ENCODE results near the gene SLC26A3.

The SLC26A3 gene

DNA sequence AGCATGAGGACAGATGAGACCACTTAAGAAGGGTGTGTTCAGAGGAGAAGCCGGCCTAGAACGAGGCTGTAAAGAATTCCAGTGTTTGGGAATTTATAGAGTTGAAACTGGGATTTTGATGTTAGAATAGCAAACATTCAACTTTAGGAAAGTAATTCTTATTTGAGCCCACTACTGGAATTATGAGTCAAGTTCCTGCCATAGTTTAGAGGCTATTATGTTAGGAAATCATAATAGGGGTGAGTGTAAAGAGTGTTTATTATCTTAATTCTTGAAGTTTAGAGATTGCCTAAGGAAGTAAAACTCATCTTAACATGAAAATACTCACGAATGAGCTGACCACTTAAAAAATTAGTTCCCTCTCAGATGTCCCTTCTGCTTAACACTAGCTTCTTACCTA lies 57.0 kb downstream of the SLC26A3 start:
- Mint-ChIP-seq H3K27me3 (no peaks in the 10 kb centered on the region), H3K27ac (peak overlapping the region; percentile 96), H3K36me3 (ENCODE audit: low read depth) (peaks cover 18% of the 10 kb centered on the region), H3K4me3 (peak overlapping the region; percentile 87), H3K9me3 (no peaks in the 10 kb centered on the region), H3K4me1 (peaks cover 52% of the 10 kb centered on the region)
- ATAC-seq (no peak), DNase-seq (no peak)

DNA sequence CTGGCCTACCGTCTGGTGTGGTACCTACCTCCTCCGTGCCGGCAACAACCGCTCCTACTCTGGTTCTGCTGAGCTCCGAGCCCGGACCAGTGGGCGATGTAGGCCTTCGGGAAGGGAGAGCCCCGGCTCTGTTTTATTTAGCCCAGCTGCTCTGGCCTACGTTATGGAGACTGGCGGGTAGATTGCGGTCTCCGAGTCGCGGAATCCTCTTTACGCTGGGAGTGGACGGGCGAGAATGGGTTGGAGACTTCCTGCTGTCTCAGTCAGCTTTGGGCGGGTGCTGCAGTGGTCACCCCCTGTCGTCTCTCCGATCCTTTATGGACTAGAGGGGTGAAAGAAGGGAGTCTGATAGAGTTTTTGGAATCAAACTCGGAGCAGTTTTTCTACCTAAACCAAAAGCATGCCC lies 58.7 kb downstream of the SLC26A3 start:
- ATAC-seq (peak; percentile 42), DNase-seq (no peak)
- no peaks in the 10 kb centered on the region for H3K27me3 Mint-ChIP-seq
- peak overlapping the region; percentile 96 for H3K27ac Mint-ChIP-seq
- no peaks in the 10 kb centered on the region for H3K9me3 Mint-ChIP-seq
- peaks cover 9% of the 10 kb centered on the region for H3K36me3 Mint-ChIP-seq (ENCODE audit: low read depth)
- H3K4me1 Mint-ChIP-seq: peaks cover 48% of the 10 kb centered on the region
- H3K4me3 Mint-ChIP-seq: peak overlapping the region; percentile 87

DNA sequence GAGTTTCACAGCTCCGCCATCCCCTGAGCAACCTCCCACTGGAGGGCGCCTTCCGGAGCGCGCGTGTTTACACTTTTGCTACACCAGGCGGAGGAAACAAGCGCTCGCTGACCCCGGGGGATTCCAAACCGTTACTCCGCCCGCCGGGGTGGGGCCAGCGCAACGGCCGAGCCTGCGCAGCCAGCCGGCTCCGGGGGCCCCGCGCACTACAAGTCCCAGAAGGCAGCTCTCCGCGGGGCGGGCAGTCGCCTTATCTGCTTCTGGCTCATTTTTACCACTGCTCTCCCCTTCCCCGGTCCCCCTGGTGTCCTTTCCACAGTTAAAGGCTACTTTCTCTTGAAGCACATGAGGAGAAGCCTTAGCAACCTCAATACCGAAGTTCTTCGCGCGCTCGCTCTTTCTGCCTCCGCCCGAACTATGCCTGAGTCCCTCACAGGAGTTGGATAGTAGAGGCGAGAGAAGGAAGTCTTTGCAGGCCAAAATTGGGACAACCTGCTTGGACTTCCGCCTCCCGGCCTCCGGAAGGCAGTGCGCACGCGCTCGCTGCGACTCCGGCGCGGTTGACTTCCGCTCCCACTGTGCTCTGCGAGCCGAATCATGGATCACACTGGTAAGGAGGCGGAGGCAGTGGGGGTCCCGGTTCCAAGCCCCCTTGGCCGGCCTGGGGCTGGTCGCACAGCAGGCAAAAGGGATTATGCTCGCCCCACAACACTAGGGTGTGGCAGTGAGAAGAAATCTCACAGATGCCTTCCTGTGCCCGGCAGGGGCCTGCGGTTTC lies 59.3 kb downstream of the SLC26A3 start, which contains the start of gene CBLL1:
Gene CBLL1, plus strand, starts transcription at position 576 of the 778 bp plus-strand sequence. Its CDS starts 22 bp downstream, at position 598.
- Mint-ChIP-seq H3K27ac (peak within 1 kb of the TSS; percentile 96), H3K27me3 (no peaks in the 10 kb centered on the region), H3K4me1 (peaks cover 48% of the 10 kb centered on the region), H3K36me3 (ENCODE audit: low read depth) (peaks cover 9% of the 10 kb centered on the region), H3K4me3 (peak within 1 kb of the TSS; percentile 87), H3K9me3 (no peaks in the 10 kb centered on the region)
- ATAC-seq: peak; percentile 96
- DNase-seq: peak; percentile 97

DNA sequence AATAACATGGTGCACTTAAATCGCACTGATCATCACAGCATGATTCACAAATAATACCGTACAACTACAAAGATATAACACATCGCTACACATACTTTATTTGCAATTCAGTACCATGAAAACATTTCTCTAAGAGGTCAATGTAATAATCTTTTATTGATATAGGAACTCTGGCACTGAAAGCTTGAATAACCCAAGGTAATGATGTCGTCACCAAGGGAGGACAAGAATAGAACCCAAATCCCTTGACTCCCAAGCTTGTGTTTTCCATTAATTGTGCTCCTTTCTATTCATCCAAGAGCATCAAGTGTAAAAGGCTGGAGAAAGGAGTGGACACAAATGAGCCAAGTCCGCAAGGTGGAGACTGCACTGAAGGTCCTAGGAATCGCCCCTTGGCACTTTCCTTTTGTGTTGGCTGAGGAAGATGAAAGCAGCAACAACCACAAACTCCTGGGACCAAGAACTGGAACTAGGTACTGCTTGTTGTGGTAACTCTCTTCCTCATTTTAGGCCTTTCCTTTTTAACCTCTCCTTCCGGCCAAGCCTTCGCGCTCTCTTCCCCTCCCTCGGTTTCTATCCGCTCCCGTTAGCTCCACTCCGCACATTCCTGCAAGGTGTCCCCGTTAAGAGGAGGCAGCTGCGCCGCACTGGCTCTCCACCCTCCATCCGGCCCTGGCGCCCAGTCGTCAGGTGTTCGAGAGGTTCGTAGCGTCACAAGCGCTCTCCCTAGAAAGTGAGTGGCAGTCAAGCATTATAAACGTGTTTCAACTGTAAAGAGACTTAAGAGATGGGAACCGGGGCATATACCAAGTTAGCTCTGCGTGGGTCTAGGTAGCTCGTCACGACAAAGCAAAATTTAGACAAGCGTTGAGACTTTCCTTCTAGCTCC lies 60.1 kb downstream of the SLC26A3 start:
- Mint-ChIP-seq H3K36me3 (ENCODE audit: low read depth) (peaks cover 7% of the 10 kb centered on the region), H3K27ac (peak overlapping the region; percentile 96), H3K9me3 (no peaks in the 10 kb centered on the region), H3K4me1 (peaks cover 42% of the 10 kb centered on the region), H3K4me3 (peak overlapping the region; percentile 87), H3K27me3 (no peaks in the 10 kb centered on the region)
- ATAC-seq (peak; percentile 34), DNase-seq (peak; percentile 63)

- ATAC-seq: no peak
- Mint-ChIP-seq H3K27me3 (peaks cover 25% of the 10 kb centered on the region), H3K4me3 (no peak overlapping the region), H3K36me3 (ENCODE audit: low read depth) (no peaks in the 10 kb centered on the region), H3K9me3 (no peaks in the 10 kb centered on the region), H3K27ac (no peak overlapping the region), H3K4me1 (no peaks in the 10 kb centered on the region)
- DNase-seq: no peak
Measured at GRCh38 chr7:107728276-107728675, 74.7 kb downstream of the SLC26A3 start.

DNA sequence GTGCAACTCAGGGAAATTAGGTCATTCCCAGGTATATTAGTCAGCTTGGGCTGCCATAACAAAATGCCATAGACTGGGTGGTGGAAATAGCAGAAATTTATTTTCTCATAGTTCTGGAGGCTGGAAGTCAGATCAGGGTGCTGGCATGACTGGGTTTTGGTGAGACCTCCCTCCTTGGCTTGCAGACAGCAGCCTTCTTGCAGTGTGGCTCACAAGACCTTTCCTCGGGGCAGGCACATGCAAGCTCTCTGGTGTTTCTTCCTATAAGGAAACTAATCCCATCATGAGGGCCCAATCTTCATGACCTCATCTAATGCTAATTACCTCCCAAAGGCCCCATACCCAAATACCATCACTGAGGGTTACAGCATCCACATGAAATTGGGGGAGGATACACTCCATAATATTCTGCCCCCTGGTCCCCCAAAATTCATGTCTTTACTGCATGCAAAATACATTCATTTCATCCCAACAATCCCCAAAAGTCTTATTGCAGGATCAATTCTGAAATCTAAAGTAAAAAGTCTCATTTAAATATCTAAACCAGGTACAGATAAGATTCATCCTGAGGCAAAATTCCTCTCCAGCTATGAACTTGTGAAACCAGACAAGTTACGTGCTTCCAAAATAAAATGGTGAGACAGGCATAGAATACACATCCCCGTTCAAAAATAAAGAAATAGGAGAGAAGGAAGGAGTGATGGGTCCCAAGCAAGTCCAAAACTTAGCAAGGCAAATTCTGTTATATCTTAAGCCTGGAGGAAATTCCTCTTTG lies 76.5 kb downstream of the SLC26A3 start:
- H3K36me3 Mint-ChIP-seq (ENCODE audit: low read depth): no peaks in the 10 kb centered on the region
- no peak for DNase-seq
- H3K4me1 Mint-ChIP-seq: no peaks in the 10 kb centered on the region
- peaks cover 25% of the 10 kb centered on the region for H3K27me3 Mint-ChIP-seq
- no peak overlapping the region for H3K4me3 Mint-ChIP-seq
- no peaks in the 10 kb centered on the region for H3K9me3 Mint-ChIP-seq
- H3K27ac Mint-ChIP-seq: no peak overlapping the region
- no peak for ATAC-seq

GRCh38 chr7:107725138-107725740 lies 77.8 kb downstream of the SLC26A3 start:
- H3K36me3 Mint-ChIP-seq (ENCODE audit: low read depth): no peaks in the 10 kb centered on the region
- peak; percentile 48 for DNase-seq
- no peaks in the 10 kb centered on the region for H3K9me3 Mint-ChIP-seq
- H3K4me1 Mint-ChIP-seq: no peaks in the 10 kb centered on the region
- H3K27me3 Mint-ChIP-seq: peaks cover 25% of the 10 kb centered on the region
- no peak overlapping the region for H3K4me3 Mint-ChIP-seq
- ATAC-seq: no peak
- no peak overlapping the region for H3K27ac Mint-ChIP-seq

- Mint-ChIP-seq H3K9me3 (no peaks in the 10 kb centered on the region), H3K4me3 (no peak overlapping the region), H3K36me3 (ENCODE audit: low read depth) (no peaks in the 10 kb centered on the region), H3K27ac (no peak overlapping the region), H3K4me1 (no peaks in the 10 kb centered on the region), H3K27me3 (peaks cover 22% of the 10 kb centered on the region)
- ATAC-seq (no peak), DNase-seq (no peak)
Measured at GRCh38 chr7:107723255-107723654, 79.8 kb downstream of the SLC26A3 start.

DNA sequence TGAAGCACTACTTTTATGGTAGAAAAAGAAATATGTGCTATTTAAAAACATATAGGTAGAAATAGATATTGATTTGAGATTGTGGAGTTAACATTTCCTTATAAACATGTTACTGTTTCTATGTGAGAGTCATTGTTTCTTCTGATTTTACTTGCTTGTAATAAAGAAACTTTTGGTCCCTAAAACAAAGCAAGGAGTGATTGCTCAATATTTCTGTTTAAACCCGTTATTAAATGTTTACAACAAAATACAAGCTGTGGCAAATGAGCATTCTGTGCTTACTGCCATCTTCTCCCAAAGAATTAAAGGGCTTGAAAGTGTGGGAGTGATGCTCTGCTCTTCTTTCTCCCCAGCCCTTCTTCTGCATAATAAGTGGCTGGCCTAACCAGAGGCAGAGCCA lies 81.7 kb downstream of the SLC26A3 start:
- no peak for ATAC-seq
- DNase-seq: no peak
- H3K4me3 Mint-ChIP-seq: no peak overlapping the region
- peaks cover 6% of the 10 kb centered on the region for H3K27me3 Mint-ChIP-seq
- no peaks in the 10 kb centered on the region for H3K36me3 Mint-ChIP-seq (ENCODE audit: low read depth)
- H3K9me3 Mint-ChIP-seq: no peaks in the 10 kb centered on the region
- no peak overlapping the region for H3K27ac Mint-ChIP-seq
- H3K4me1 Mint-ChIP-seq: no peaks in the 10 kb centered on the region

GRCh38 chr7:107718456-107719193 lies 84.4 kb downstream of the SLC26A3 start:
- no peak for ATAC-seq
- H3K4me3 Mint-ChIP-seq: no peak overlapping the region
- H3K4me1 Mint-ChIP-seq: no peaks in the 10 kb centered on the region
- DNase-seq: no peak
- H3K36me3 Mint-ChIP-seq (ENCODE audit: low read depth): no peaks in the 10 kb centered on the region
- H3K9me3 Mint-ChIP-seq: no peaks in the 10 kb centered on the region
- H3K27ac Mint-ChIP-seq: no peak overlapping the region
- peaks cover 3% of the 10 kb centered on the region for H3K27me3 Mint-ChIP-seq

- Mint-ChIP-seq H3K27me3 (peaks cover 8% of the 10 kb centered on the region), H3K27ac (no peak overlapping the region), H3K9me3 (no peaks in the 10 kb centered on the region), H3K36me3 (ENCODE audit: low read depth) (no peaks in the 10 kb centered on the region), H3K4me1 (no peaks in the 10 kb centered on the region), H3K4me3 (no peak overlapping the region)
- ATAC-seq (no peak), DNase-seq (no peak)
Measured at GRCh38 chr7:107715531-107715930, 87.5 kb downstream of the SLC26A3 start.

Data from activated naive CD8-positive, alpha-beta T cell treated with anti-CD3 and anti-CD28 coated beads, Interleukin-2, amount 50 U/mL, for 24 hours (primary cell).